Smooth muscle cell (in vitro differentiated cells): ENCODE results near the gene GOLGA6B. TPM values are rescaled to one million over a fixed set of nuclear protein-coding genes. Genes with fewer than 3 reads are reported as not detected.
"Not testable (repeated sequence)": the region's sequence is repeated elsewhere in the genome, so short reads cannot be mapped to it uniquely, and the experiment has no call there.

Experiments
- DNase-seq: peaks from one replicate; lab custom pipeline; 2025; ENCODE audit not compliant: unreplicated experiment; lab: John Stamatoyannopoulos, UW
- H2AFZ ChIP-seq: fragments of 200-600 bp; sonication (generic); 2 replicates; pipeline ENCODE4 v1.6.0; 2016; ENCODE audit warnings: antibody characterized with exemption, low read depth, mild to moderate bottlenecking
- H3F3A ChIP-seq: fragments of 200-600 bp; sonication (generic); 2 replicates; pipeline ENCODE4 v1.6.0; 2017; ENCODE audit warnings: antibody characterized with exemption, low read depth
- H3K27ac ChIP-seq: fragments of 200-600 bp; sonication (generic); 2 replicates; pipeline ENCODE4 v1.5.1; 2016; ENCODE audit warnings: low read depth, mild to moderate bottlenecking
- H3K27me3 ChIP-seq: fragments of 200-600 bp; sonication (generic); 2 replicates; pipeline ENCODE4 v1.6.1; 2016; ENCODE audit warnings: low read depth, mild to moderate bottlenecking
- H3K36me3 ChIP-seq: fragments of 200-600 bp; sonication (generic); 2 replicates; pipeline ENCODE4 v1.5.1; 2016; ENCODE audit warnings: low read depth
- H3K4me1 ChIP-seq: fragments of 200-600 bp; sonication (generic); 2 replicates; pipeline ENCODE4 v1.5.1; 2016; ENCODE audit warnings: low read depth
- H3K4me2 ChIP-seq: fragments of 200-600 bp; sonication (generic); 2 replicates; pipeline ENCODE4 v1.6.0; 2016; ENCODE audit warnings: mild to moderate bottlenecking
- H3K4me3 ChIP-seq: fragments of 200-600 bp; sonication (generic); 2 replicates; pipeline ENCODE4 v1.5.1; 2016; ENCODE audit warnings: mild to moderate bottlenecking
- H3K79me2 ChIP-seq: fragments of 200-600 bp; sonication (generic); 2 replicates; pipeline ENCODE4 v1.6.0; 2016; ENCODE audit warnings: low read depth, mild to moderate bottlenecking
- H3K9ac ChIP-seq: fragments of 200-600 bp; sonication (generic); 2 replicates; pipeline ENCODE4 v1.6.0; 2016; ENCODE audit warnings: low read depth
- H3K9me3 ChIP-seq: fragments of 200-600 bp; sonication (generic); replicated peaks from 2 replicates; pipeline ENCODE4 v1.5.1; 2016; ENCODE audit warnings: low read depth
- H4K20me1 ChIP-seq: fragments of 200-600 bp; sonication (generic); 2 replicates; pipeline ENCODE4 v1.6.0; 2016; ENCODE audit warnings: low read depth
- WGBS: methylation state at CpG from one replicate; pipeline ENCODE4 v1.1.7; 2016; ENCODE audit warnings: low lambda C conversion rate; 5-methylcytosine and 5-hydroxymethylcytosine counted together
- polyA plus RNA-seq: library from polyadenylated mRNA; unstranded; fragments of >200 nt; fragmentation: Nextera tagmentation; extraction: Ambion mirVana; gene quantifications from 2 replicates; pipeline ENCODE4 v1.2.1, GENCODE V29; 2016
- total RNA-seq: library from RNA; depleted of rRNA; stranded (reverse); fragments of >200 nt; gene quantifications from 2 replicates; pipeline ENCODE4 v1.2.3, GENCODE V29; 2014
- TF ChIP-seq, protein P1 (sequence below): fragments of 200-600 bp; sonication (generic); IDR thresholded peaks from 2 replicates; pipeline ENCODE4 v1.5.1; 2017; ENCODE audit warnings: borderline replicate concordance, mild to moderate bottlenecking, antibody characterized with exemption; ENCODE audit not compliant: insufficient read depth, poor library complexity, severe bottlenecking

The GOLGA6B gene
- total and polyA plus RNA-seq, 2 experiments from 2014 or later: not detected

DNA sequence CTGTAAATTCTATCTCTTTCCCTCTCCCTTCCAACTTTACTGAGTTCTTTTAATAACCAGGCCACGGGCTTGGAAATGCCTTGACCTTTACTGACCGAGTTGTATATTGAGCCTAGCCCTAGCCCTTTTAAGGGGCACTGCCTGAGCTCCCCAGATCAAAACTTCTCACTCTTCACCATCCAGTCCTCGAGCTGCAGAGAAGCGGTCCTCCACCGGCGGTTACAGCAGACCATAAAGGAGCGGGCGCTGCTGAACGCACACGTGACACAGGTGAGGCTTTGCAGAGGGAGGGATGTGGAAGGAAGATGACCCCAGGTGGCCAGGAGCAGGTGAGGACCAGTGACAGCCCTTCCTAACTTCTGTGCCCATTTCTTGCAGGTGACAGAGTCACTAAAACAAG is 6.6 kb downstream of the GOLGA6B start:
- not testable (repeated sequence) for H3K9me3 ChIP-seq, H2AFZ ChIP-seq, H3K4me2 ChIP-seq, H3F3A ChIP-seq, H3K27ac ChIP-seq, H4K20me1 ChIP-seq, DNase-seq, H3K4me3 ChIP-seq, H3K27me3 ChIP-seq, H3K79me2 ChIP-seq, H3K9ac ChIP-seq, H3K4me1 ChIP-seq, H3K36me3 ChIP-seq
- WGBS: 89% methylated on average over 9 of the region's 10 CpGs

DNA sequence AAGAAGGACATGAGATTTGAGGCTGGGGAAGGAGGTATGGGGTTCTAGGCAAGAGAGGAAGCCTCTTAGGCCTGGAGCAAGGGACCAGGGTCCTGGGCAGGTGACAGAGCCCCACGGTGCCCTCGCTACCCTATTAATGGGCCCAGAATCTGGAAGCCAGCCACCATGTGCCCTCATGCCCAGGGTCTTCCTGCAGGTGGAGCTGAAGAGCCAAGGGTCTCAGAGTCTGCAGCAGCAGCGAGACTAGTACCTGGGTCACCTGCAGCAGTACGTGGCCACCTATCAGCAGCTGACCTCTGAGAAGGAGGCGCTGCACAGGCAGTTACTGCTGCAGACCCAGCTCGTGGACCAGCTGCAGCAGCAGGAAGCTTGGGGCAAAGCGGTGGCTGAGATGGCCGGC is 9.4 kb downstream of the GOLGA6B start:
- H2AFZ ChIP-seq, H3K27me3 ChIP-seq, H3K4me2 ChIP-seq, H3K9ac ChIP-seq, H3K79me2 ChIP-seq, H4K20me1 ChIP-seq, H3K4me1 ChIP-seq, H3F3A ChIP-seq, H3K4me3 ChIP-seq, H3K36me3 ChIP-seq, H3K9me3 ChIP-seq, H3K27ac ChIP-seq, DNase-seq: not testable (repeated sequence)
- no CpG with 5 or more reads among the region's 8 CpGs for WGBS

DNA sequence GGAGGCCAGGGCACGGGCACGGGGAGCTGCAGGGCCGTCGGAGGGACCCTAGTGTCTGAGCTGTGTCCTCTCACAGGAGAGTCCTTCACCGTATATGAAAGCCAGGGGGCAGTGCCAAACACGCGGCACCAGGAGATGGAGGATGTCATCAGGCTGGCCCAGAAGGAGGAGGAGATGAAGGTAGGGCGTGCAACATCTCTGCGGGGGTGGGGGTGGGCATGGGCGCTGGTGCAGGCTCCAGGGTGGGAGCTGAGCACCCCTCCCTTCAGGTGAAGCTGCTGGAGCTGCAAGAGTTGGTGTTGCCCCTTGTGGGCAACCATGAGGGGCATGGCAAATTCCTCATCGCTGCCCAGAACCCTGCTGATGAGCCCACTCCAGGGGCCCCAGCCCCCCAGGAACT is 11.2 kb downstream of the GOLGA6B start:
- not testable (repeated sequence) for H3K27ac ChIP-seq, H3K4me2 ChIP-seq, H3K36me3 ChIP-seq, H3K27me3 ChIP-seq, H3K4me3 ChIP-seq, DNase-seq, H3K4me1 ChIP-seq, H4K20me1 ChIP-seq, H3K9me3 ChIP-seq, H3K9ac ChIP-seq, H3K79me2 ChIP-seq, H2AFZ ChIP-seq, H3F3A ChIP-seq
- WGBS: 82% methylated on average over 4 of the region's 11 CpGs

DNA sequence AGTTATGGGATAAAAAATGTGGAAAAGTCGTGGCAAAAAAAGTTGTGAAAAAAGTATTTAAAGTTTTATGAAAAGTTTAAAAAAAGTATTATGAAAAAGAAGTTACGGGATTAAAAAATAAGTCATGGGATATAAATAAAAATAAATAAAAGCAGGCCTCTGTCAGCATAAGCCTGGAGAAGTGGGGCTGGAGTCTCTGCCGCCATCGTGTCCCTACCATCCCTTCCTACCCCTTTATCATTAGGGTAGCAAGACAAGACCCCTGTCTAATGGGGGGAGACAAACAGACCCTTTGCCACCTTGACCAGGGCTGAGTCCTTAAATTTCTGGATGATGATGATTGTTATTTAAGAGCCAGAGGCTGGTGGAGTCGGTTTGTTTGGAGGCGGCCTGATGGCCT is 15.3 kb downstream of the GOLGA6B start:
- H2AFZ ChIP-seq, DNase-seq, H3K27me3 ChIP-seq, H3K9me3 ChIP-seq, H3K36me3 ChIP-seq, H3K4me2 ChIP-seq, H3K27ac ChIP-seq, H3K79me2 ChIP-seq, H3K4me1 ChIP-seq, H4K20me1 ChIP-seq, H3K4me3 ChIP-seq, H3K9ac ChIP-seq, H3F3A ChIP-seq: not testable (repeated sequence)
- WGBS: 91% methylated on average over 5 of the region's 6 CpGs

DNA sequence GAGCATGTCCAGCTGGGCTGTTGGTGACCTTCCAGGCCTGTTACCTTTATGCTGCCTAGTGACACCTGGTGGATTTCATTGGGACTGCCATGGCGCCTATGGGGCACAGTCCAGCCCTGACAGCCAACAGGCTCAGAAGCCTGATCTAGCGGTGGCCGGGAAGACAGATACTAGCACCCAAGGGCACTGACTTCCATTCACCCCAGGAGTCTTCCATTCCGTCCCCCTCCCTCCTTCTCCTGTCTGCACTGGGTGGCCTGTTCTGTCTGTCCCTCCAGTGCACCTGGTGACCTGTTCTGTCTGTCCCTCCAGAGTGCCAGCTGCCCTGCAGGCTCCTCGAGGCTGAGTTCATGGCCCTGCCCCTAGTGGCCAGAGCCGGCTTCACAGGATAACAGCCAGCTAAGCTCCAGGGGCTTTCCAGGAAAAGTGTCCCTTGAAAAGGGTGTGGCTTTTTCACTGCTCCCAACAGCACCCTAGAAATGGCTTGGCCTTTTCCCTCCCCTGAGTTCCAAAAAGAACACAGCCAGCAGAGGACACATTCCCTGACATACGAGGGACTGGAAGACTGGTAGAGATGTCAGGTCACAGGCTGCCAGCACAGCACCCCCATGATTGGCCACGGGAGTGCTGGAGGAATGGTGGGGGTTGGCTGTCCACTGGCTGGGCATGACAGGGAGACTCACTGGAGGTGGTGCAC is 16.3 kb downstream of the GOLGA6B start:
- not testable (repeated sequence) for H4K20me1 ChIP-seq

More for the DNA sequence above, 16.3 kb downstream of the GOLGA6B start:
- peak overlapping the region; percentile 83 for H3K4me2 ChIP-seq
- H3F3A ChIP-seq, H3K9me3 ChIP-seq, DNase-seq, H3K79me2 ChIP-seq, H3K4me1 ChIP-seq, H3K9ac ChIP-seq, H3K27me3 ChIP-seq, H3K36me3 ChIP-seq, H3K27ac ChIP-seq: not testable (repeated sequence)
- H2AFZ ChIP-seq: peak overlapping the region; percentile 78
- peak overlapping the region; percentile 42 for H3K4me3 ChIP-seq
- 10% methylated on average over 8 of the region's 8 CpGs for WGBS
- TF ChIP-seq, protein P1, sequence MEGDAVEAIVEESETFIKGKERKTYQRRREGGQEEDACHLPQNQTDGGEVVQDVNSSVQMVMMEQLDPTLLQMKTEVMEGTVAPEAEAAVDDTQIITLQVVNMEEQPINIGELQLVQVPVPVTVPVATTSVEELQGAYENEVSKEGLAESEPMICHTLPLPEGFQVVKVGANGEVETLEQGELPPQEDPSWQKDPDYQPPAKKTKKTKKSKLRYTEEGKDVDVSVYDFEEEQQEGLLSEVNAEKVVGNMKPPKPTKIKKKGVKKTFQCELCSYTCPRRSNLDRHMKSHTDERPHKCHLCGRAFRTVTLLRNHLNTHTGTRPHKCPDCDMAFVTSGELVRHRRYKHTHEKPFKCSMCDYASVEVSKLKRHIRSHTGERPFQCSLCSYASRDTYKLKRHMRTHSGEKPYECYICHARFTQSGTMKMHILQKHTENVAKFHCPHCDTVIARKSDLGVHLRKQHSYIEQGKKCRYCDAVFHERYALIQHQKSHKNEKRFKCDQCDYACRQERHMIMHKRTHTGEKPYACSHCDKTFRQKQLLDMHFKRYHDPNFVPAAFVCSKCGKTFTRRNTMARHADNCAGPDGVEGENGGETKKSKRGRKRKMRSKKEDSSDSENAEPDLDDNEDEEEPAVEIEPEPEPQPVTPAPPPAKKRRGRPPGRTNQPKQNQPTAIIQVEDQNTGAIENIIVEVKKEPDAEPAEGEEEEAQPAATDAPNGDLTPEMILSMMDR: peak; percentile 67
